Kidney epithelial cell (primary cell): ENCODE results near the gene LARGE1. TPM values are rescaled to one million over a fixed set of nuclear protein-coding genes. Genes with fewer than 3 reads are reported as not detected.

ENCODE experiments used
- DNase-seq: peaks from one replicate; pipeline ENCODE4 v3.0.0-alpha.2; 2010; ENCODE audit warnings: low read depth
- H3K27me3 ChIP-seq: 2 replicates; pipeline ENCODE4 v1.6.0; 2011; ENCODE audit warnings: low read length; ENCODE audit not compliant: control insufficient read depth, insufficient read depth
- H3K36me3 ChIP-seq: 2 replicates; pipeline ENCODE4 v1.5.1; 2011; ENCODE audit warnings: low read length; ENCODE audit not compliant: control insufficient read depth, insufficient read depth
- H3K4me3 ChIP-seq: 2 replicates; pipeline ENCODE4 v1.5.1; 2011; ENCODE audit warnings: low read depth, mild to moderate bottlenecking, control low read depth, low read length
- total RNA-seq: library from RNA; depleted of rRNA; stranded (reverse); fragments of >200 nt; gene quantifications from 2 replicates; pipeline ENCODE4 v1.2.3, GENCODE V29; 2015
- TF ChIP-seq, protein P1 (sequence below): IDR thresholded peaks from 2 replicates; pipeline ENCODE4 v1.5.1; 2011; ENCODE audit warnings: mild to moderate bottlenecking, moderate library complexity, low read length, control low read depth, inconsistent platforms; ENCODE audit not compliant: insufficient read depth, poor library complexity, severe bottlenecking

LARGE1 gene
- total RNA-seq, 1 donor from 2014 or later = 17.8 TPM

DNA sequence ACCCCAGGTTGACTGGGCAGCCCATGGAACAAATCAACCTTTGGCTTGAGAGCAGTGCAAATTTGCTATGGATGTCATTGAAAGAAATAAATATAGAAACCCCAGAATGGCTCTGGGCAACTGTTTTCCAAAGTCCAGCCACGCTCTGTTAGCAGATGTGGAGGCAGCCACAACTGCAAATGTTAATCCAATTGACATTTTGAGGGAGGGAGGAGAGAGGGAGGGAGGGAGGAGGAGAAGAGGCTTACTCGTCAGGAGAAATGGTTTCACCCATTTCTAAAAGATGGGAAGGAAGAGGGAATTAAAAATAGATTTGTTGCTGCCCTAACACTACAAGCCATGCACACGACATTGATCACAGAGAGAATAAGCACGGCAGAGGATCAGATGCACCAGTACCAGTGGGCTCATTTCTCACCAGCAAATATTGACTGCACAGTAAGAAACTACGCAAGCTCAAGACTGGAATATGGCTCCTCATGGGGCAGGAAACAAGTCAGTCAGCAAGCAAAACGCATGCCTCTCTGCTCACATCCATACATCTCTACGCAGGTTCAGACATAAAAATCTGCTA is 229.1 kb downstream of the LARGE1 start:
- TF ChIP-seq, protein P1, sequence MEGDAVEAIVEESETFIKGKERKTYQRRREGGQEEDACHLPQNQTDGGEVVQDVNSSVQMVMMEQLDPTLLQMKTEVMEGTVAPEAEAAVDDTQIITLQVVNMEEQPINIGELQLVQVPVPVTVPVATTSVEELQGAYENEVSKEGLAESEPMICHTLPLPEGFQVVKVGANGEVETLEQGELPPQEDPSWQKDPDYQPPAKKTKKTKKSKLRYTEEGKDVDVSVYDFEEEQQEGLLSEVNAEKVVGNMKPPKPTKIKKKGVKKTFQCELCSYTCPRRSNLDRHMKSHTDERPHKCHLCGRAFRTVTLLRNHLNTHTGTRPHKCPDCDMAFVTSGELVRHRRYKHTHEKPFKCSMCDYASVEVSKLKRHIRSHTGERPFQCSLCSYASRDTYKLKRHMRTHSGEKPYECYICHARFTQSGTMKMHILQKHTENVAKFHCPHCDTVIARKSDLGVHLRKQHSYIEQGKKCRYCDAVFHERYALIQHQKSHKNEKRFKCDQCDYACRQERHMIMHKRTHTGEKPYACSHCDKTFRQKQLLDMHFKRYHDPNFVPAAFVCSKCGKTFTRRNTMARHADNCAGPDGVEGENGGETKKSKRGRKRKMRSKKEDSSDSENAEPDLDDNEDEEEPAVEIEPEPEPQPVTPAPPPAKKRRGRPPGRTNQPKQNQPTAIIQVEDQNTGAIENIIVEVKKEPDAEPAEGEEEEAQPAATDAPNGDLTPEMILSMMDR = no peak
- Histone ChIP-seq H3K36me3 (no peaks in the 10 kb centered on the region), H3K4me3 (no peak overlapping the region), H3K27me3 (no peaks in the 10 kb centered on the region)
- DNase-seq = no peak

DNA sequence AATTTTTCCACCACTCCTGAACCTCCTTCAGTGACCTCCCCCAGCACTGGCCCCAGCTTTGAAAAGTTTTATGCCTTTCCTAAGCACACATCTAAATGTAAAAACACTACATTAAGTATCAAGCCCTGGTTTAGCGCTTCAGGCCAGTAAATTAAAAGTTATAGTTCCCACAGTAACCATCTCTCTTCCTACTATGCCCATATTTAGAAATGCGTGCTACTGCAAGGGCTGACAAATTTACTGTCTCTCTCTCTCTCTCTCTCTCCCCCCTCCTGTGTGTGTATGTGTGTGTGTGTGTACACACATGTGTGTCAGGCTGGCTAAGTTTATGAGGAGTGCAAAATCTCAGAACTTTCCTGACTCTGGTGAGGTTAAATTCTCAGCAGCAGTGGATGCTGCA is 231.4 kb downstream of the LARGE1 start:
- H3K27me3 ChIP-seq = no peaks in the 10 kb centered on the region
- no peak for DNase-seq
- no peaks in the 10 kb centered on the region for H3K36me3 ChIP-seq
- H3K4me3 ChIP-seq = no peak overlapping the region
- TF ChIP-seq, protein P1 = no peak

DNA sequence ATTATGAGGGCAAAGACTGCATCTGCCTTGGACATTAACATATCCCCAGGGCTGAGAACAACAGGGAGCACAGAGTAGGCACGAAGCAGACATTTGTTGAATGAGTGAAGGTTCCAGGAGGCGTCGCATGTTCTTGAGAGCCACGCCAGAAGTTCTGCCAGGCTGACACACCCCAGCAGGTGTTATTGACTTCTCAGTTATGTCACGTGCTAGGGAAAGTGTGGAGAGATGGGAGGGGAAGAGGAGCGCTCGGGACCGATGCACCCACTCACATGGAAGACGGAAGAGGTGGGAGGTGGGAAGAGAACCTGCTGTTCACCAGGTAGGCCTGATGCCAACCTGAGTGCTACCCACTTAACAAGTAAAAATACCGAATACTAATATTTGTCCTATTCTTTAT is 232.8 kb downstream of the LARGE1 start:
- TF ChIP-seq, protein P1 = no peak
- Histone ChIP-seq H3K36me3 (no peaks in the 10 kb centered on the region), H3K27me3 (no peaks in the 10 kb centered on the region), H3K4me3 (no peak overlapping the region)
- no peak for DNase-seq

DNA sequence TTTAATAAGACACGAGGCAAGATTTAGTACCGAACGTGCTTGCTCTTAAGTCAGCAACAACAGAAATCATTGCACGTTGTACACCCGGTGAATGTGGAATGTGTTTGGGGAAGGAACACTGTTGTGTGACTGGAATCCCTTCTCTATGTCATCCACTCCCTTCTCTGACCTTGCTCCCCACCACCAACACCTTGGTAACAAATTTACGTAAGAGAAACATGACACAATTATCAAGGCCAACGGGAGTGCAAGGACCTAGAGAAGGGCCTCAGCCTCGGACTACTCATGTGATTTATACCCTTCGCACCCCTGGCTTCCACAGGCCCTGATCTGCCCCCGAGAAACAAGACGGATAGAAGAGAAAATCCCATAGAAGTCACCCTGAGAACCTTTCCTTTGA is 236.2 kb downstream of the LARGE1 start:
- Histone ChIP-seq H3K4me3 (no peak overlapping the region), H3K36me3 (no peaks in the 10 kb centered on the region), H3K27me3 (no peaks in the 10 kb centered on the region)
- TF ChIP-seq, protein P1 = no peak
- no peak for DNase-seq

DNA sequence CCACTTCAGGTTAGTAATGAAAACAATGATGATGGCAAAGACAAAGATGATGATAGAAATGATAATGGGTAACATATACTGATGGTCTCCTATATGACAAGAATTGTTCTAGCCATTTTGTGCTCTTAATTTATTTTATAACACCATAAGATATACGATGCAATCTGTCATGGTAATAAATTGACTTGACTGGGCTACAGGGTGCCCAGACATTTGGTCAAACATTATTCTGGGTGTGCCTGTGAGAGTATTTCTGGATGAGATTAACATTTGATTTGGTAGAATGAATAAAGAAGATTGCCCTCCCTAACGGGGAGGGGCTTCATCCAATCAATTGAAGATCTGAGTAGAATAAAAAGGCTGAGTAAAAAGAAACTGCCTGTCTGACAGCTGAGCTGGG is 237.3 kb downstream of the LARGE1 start:
- DNase-seq = no peak

DNA sequence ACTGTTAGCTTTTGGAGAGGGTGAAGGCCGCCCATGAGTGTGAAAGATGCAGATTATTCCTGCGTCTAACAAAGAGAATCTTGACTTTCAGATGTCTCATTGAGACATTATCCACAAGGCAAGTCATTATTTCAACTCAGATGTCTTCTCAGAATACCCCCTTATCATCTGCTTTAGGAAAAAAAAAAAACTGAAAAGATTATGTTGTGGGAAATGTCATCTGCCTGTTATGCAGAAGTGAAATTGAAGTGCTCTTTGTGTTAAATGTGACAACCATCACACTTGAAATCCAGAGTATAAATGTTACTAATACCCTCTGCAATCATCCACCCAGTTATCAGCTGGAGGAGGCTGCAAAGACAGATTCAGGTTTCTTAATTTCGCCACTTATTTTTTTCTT is 239.6 kb downstream of the LARGE1 start:
- H3K4me3 ChIP-seq = no peak overlapping the region
- no peaks in the 10 kb centered on the region for H3K36me3 ChIP-seq
- H3K27me3 ChIP-seq = no peaks in the 10 kb centered on the region
- DNase-seq = no peak
- TF ChIP-seq, protein P1 = no peak

More for the DNA sequence above, 237.3 kb downstream of the LARGE1 start:
- TF ChIP-seq, protein P1 = no peak
- H3K4me3 ChIP-seq = no peak overlapping the region
- no peaks in the 10 kb centered on the region for H3K27me3 ChIP-seq
- H3K36me3 ChIP-seq = no peaks in the 10 kb centered on the region
